HUES64 (cell line): ENCODE results near the gene TBC1D3G. TPM values are rescaled to one million over a fixed set of nuclear protein-coding genes. Genes with fewer than 3 reads are reported as not detected.
"Not testable (repeated sequence)": the region's sequence is repeated elsewhere in the genome, so short reads cannot be mapped to it uniquely, and the experiment has no call there.

Experiments used
- H3K27ac ChIP-seq: 2 replicates; pipeline ENCODE4 v1.7.0; 2013; ENCODE audit warnings: low read depth, low read length, inconsistent platforms
- H3K27me3 ChIP-seq: 2 replicates; pipeline ENCODE4 v1.6.1; 2013; ENCODE audit warnings: mild to moderate bottlenecking, low read length; ENCODE audit not compliant: insufficient read depth
- H3K36me3 ChIP-seq: 2 replicates; pipeline ENCODE4 v1.6.1; 2013; ENCODE audit warnings: mild to moderate bottlenecking, low read length; ENCODE audit not compliant: insufficient read depth
- H3K4me1 ChIP-seq: 2 replicates; pipeline ENCODE4 v1.6.1; 2013; ENCODE audit warnings: mild to moderate bottlenecking, low read length, moderate library complexity; ENCODE audit not compliant: insufficient read depth
- H3K4me3 ChIP-seq: 2 replicates; pipeline ENCODE4 v1.5.1; 2013; ENCODE audit warnings: mild to moderate bottlenecking, low read length, moderate library complexity
- H3K9ac ChIP-seq: 2 replicates; pipeline ENCODE4 v1.6.1; 2013; ENCODE audit warnings: mild to moderate bottlenecking, low read depth, low read length
- H3K9me3 ChIP-seq: 2 replicates; pipeline ENCODE4 v1.6.1; 2013; ENCODE audit warnings: low read depth, low read length; ENCODE audit not compliant: insufficient read depth
- WGBS: fragments of 150-250, 120-280 bp; methylation state at CpG from one replicate; pipeline ENCODE4 v1.1.7; 2013; ENCODE audit warnings: missing lambda C conversion rate; 5-methylcytosine and 5-hydroxymethylcytosine counted together
- polyA plus RNA-seq, 2 experiments: library from polyadenylated mRNA; stranded (reverse); fragments of 50-300 nt; gene quantifications; one replicate each; pipeline ENCODE4 v1.2.3, GENCODE V29; 2013

Gene TBC1D3G
- polyA plus RNA-seq (2013, experiment 1 of 2) = not detected
- not detected for polyA plus RNA-seq (2013, experiment 2 of 2)

DNA sequence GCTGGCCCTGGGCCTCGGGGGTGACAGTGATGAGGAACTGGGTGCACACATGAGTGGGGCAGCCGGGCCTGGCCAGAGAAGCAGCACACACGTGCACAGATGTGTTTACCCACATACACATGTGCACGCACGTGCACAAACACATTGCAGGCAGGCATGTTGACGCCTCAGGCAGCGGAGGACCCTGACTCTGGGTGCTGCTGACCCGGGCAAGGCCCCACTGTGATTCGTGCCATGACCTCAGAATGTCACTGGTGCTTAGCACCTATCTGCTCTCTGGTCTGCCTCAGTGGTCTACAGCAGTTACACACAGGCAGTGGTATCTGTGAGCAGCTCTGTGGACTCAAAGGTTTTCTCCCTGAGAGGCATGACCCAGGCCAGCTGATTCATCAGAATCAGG lies at the start of gene TBC1D3G:
TSS of gene TBC1D3G (plus strand) at position 301 of the 400 bp plus-strand sequence. CDS start 1,528 bp downstream, outside the sequence.
- H3K9me3 ChIP-seq, H3K4me1 ChIP-seq, H3K27ac ChIP-seq, H3K27me3 ChIP-seq, H3K36me3 ChIP-seq, H3K9ac ChIP-seq, H3K4me3 ChIP-seq: not testable (repeated sequence)
- WGBS = no CpG with 5 or more reads among the region's 9 CpGs

DNA sequence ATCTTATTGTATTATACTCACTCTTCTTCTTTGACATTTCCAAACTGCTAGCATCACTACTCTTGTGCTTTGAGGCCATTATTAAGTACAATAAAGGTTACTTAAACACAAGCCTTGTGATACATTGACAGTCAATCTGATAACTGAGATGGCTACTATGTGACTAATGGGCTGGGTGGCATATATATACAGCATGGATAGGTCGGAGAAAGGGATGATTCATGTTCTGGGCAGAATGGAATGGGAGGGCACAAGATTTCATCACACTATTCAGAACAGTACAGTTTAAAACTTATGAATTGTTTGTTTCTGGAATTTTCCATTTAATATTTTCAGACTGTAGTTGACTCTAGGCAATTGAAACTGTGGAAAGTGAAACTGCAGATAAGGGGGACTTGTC lies 40.4 kb upstream of the TBC1D3G start:
- H3K36me3 ChIP-seq, H3K4me1 ChIP-seq, H3K9ac ChIP-seq, H3K27ac ChIP-seq, H3K9me3 ChIP-seq, H3K4me3 ChIP-seq, H3K27me3 ChIP-seq: not testable (repeated sequence)
- WGBS = no CpG with 5 or more reads among the region's 1 CpG

DNA sequence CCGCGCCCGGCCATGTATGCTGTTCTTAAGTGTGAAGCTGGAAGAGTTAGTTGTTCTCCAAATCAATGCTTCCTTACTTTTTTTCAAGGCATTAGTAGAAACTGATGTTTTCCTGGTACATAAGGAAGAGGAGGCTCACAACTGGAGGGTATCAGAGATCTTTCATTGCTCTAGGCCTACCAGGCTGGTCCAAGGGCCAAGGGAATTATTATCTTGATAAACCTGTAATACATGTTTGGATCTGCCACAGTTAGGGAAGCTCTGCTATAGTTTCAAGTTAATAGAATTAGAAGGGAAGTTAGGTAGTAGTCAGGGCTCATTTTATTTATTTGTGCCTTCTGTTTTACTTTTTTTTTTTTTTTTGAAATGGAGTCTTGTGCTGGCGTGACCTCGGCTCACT lies 39.5 kb upstream of the TBC1D3G start:
- not testable (repeated sequence) for H3K27ac ChIP-seq, H3K9ac ChIP-seq, H3K27me3 ChIP-seq, H3K4me3 ChIP-seq, H3K9me3 ChIP-seq, H3K4me1 ChIP-seq, H3K36me3 ChIP-seq
- WGBS = no CpG with 5 or more reads among the region's 5 CpGs

DNA sequence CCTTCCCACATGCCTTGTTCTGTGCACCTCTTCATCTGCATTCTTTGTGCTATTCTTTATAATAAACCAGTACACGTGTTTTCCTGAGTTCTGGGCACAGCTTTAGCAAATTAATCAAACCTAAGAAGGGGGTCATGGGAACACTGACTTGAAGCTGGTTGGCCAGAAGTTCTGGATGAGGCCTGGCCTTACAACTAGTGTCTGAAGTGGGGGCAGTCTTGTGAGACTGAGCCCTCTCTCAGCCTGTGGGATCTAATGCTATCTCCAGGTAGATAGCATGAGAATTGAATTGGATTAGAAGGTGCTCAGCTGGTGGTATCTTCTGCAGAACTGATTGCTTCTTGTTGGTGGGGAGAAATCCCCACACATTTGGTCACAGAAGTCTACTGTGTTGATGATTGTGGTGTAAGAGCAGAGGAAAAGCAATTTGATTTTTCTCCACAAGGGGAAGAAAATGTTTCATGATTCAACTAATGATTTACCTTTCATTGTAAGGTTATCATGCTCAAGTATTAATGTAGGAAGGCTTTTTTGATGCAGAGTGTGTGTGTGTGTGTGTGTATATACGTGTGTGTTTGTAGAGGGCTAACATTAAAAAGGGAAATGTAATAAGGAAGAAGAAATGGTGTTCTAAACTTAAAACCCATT lies 33.6 kb upstream of the TBC1D3G start:
- not testable (repeated sequence) for H3K9ac ChIP-seq, H3K9me3 ChIP-seq, H3K4me1 ChIP-seq, H3K27me3 ChIP-seq, H3K27ac ChIP-seq, H3K36me3 ChIP-seq, H3K4me3 ChIP-seq
- WGBS = no CpG with 5 or more reads among the region's 2 CpGs

DNA sequence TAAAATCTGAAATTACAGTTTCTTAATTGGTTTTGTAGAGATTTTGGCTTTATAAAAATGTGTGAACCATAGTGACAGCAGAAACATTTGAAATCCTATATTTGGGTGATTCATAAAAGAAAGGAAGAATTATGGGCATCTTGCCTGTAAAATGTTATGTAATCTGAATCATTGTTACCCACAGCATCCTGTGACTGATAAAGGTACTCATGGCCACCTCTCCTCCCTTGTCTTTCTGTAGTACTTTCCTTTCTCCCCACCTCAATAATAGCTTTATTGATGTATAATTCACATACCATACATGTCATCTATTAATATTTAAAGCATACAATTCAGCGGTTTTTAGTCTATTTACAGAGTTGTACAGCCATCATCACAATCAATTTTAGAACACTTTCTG lies 28.5 kb upstream of the TBC1D3G start:
- H3K36me3 ChIP-seq, H3K4me1 ChIP-seq, H3K27ac ChIP-seq, H3K9me3 ChIP-seq, H3K4me3 ChIP-seq, H3K27me3 ChIP-seq, H3K9ac ChIP-seq: not testable (repeated sequence)
- WGBS = no CpG with 5 or more reads among the region's 1 CpG

DNA sequence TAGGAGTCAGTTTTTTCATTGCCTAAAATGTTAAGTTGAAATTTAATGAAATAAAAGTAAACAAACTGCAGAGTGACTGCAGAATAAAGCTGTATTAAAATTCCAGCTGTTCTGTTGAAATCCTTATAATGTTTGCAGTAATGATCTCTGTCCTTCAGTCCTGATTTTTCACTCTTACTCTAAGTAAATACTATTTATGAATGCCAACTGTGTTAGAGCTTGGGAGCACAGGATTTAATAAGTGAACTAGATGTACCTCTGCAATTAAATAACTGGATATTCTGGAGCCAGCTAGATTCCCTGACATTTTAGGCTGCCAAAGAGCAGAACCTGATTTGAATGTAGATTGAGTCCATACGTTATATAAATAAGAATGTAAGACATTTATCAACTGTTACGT lies 7.9 kb upstream of the TBC1D3G start:
- not testable (repeated sequence) for H3K27me3 ChIP-seq, H3K27ac ChIP-seq, H3K9ac ChIP-seq, H3K4me1 ChIP-seq, H3K36me3 ChIP-seq, H3K9me3 ChIP-seq, H3K4me3 ChIP-seq
- WGBS = no CpG with 5 or more reads among the region's 2 CpGs

DNA sequence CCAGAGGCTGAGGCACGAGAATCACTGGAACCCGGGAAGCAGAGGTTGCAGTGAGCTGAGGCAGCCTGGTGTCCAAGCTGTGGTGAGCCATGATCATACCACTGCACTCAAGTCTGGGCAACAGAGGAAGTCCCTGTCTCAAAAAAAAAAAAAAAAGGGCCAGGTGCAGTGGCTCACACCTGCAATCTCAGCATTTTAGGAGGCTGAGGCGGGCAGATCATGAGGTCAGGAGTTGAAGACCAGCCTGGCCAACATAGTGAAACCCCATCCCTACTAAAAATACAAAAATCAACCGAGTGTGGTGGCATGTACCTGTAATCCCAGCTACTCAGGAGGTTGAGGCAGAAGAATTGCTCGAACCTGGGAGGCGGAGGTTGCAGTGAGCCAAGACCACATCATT lies 38.8 kb downstream of the TBC1D3G start:
- H3K4me3 ChIP-seq, H3K9ac ChIP-seq, H3K27ac ChIP-seq, H3K27me3 ChIP-seq, H3K9me3 ChIP-seq, H3K36me3 ChIP-seq, H3K4me1 ChIP-seq: not testable (repeated sequence)
- WGBS = no CpG with 5 or more reads among the region's 6 CpGs

DNA sequence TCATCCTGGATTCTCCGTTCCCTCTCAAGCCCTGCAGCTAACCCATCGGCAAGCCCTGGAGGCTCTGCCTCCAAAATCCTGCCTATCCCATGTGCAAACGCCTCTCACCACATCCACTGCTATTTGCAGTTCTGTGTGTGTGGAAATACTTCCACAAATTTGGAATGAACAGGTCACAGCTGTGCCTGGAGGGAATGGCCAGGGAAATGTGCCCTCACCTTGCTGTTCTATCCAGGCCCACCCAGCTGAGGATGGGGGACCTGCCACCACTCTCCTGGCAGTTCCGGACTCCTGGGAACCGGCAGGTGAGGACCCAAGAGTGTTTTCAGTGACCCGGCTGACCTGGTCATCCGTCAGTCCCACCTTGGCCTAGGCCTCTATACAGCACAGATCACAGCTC lies 52.3 kb downstream of the TBC1D3G start:
- not testable (repeated sequence) for H3K27me3 ChIP-seq, H3K36me3 ChIP-seq, H3K27ac ChIP-seq, H3K9me3 ChIP-seq, H3K9ac ChIP-seq, H3K4me1 ChIP-seq, H3K4me3 ChIP-seq
- no CpG with 5 or more reads among the region's 7 CpGs for WGBS
